Measurements from ENCODE around the gene MPHOSPH9. TPM values are rescaled to one million over a fixed set of nuclear protein-coding genes. Genes with fewer than 3 reads are reported as not detected.

The MPHOSPH9 gene
- total and polyA plus RNA-seq, 2 of the 4 experiments (the other 2 are of a cell fraction), result 7.6 to 17.0 TPM

DNA sequence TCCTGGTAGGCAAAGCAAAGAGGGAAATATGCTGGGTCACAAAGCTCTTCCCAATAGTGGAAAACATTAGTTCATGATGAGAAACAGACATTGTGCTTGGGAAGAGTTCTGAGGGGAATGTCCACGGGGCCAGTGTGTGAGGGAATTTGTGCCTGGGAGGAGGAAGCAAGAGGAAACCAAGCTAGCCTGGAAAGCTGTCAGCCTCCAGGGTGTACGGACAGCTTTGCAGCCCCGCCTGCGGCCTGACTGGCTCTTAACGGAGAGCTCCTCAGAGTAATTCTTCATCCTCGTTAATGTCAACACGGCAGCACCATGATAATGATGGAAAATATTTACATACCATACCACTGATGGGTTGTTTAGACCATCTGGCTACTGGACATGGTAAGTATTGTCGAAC lies 114.4 kb downstream of the MPHOSPH9 start:
- Histone ChIP-seq H2BK120ac (ENCODE audit: low read depth, low read length) (peak overlapping the region; percentile 23; the same call in 1 of the 2 replicates), H4K20me1 (ENCODE audit: insufficient read depth, low read length) (peaks cover 36% of the 10 kb centered on the region), H3K9ac (ENCODE audit: low read depth, low read length) (no peak overlapping the region), H3K79me1 (ENCODE audit: low read depth in 1 of 2, low read length in 2 of 2) (peaks cover 7 to 58% of the 10 kb centered on the region in 2 experiments), H3K9me3 (ENCODE audit: control insufficient read depth, insufficient read depth, low read length) (no peaks in the 10 kb centered on the region), H2AK5ac (ENCODE audit: low read depth, low read length) (no peak overlapping the region; the same call in 1 of the 2 replicates), H3K4me3 (ENCODE audit: insufficient read depth, low read depth, low read length) (no peak overlapping the region), H3K4me2 (ENCODE audit: low read depth, low read length) (no peak overlapping the region), H4K5ac (ENCODE audit: low read depth, low read length) (no peak overlapping the region), H3K27me3 (ENCODE audit: control insufficient read depth, insufficient read depth, low read length) (no peaks in the 10 kb centered on the region), H4K91ac (ENCODE audit: insufficient read depth, low read depth, low read length) (peak overlapping the region; percentile 27; the same call in 1 of the 2 replicates), H2AFZ (replicated peaks; ENCODE audit: low read length, poor library complexity) (no peak overlapping the region), H3K36me3 (ENCODE audit: control insufficient read depth, insufficient read depth, low read length) (no peaks in the 10 kb centered on the region), H3K9me1 (ENCODE audit: insufficient read depth, low read length) (peaks cover 36% of the 10 kb centered on the region), H2BK20ac (ENCODE audit: low read depth, low read length) (peak overlapping the region; percentile 27; the same call in 1 of the 2 replicates), H3K4ac (ENCODE audit: low read depth, low read length) (peak overlapping the region; percentile 5; the same call in 1 of the 2 replicates), H2BK5ac (ENCODE audit: low read depth, low read length, poor library complexity, severe bottlenecking) (no peak overlapping the region), H3K18ac (ENCODE audit: low read depth, low read length) (no peak overlapping the region), H4K8ac (ENCODE audit: low read depth in 2 of 2, low read length in 2 of 2) (peak overlapping the region in 1 of 2 experiments; percentile 29; a peak in 1 of 4 replicates), H2AK9ac (replicated peaks; ENCODE audit: low read depth, low read length, poor library complexity) (no peak overlapping the region), H3K14ac (replicated peaks; ENCODE audit: low read depth, low read length) (peak overlapping the region; percentile 30; the same call in 1 of the 2 replicates), H3K27ac (ENCODE audit: insufficient read depth, low read length) (no peak overlapping the region), H3K56ac (ENCODE audit: extremely low read depth, insufficient read depth, low read length) (peak overlapping the region; percentile 11; the same call in 1 of the 2 replicates), H3K23ac (ENCODE audit: low read depth, low read length) (peak overlapping the region; percentile 2; the same call in 1 of the 2 replicates), H3K4me1 (ENCODE audit: control insufficient read depth, insufficient read depth, low read length) (peaks cover 29% of the 10 kb centered on the region), H2BK15ac (ENCODE audit: low read depth, low read length) (no peak overlapping the region)
- ChIA-PET CTCF (interaction anchor here (1.2 kb wide), 1 partner anchor 75 kb away, joined by 4 read pairs; no protein-coding TSS in a partner anchor), POLR2A (ENCODE audit: unreplicated experiment) (no interaction called here)
- ATAC-seq (ENCODE audit: low read depth) (peak; percentile 84), DNase-seq (peak; percentile 78)
- intact Hi-C loops (cut with micrococcal nuclease) (loop anchor here (1.0 kb wide), 1 partner anchor 9 kb away; no protein-coding TSS in a partner anchor), in situ Hi-C loops (cut with MboI; ENCODE audit: low sequenced_read_pairs) (no loop called here), dilution Hi-C loops (cut with HindIII; ENCODE audit: low sequenced_read_pairs, unreplicated experiment) (no loop called here)
- no CpG with 5 or more reads among the region's 8 CpGs for WGBS, 2 experiments (ENCODE audit: extremely low coverage in 2 of 2, insufficient read length in 1 of 2)
- no TSS peak for BruUV-seq (replicated peaks)
- no peak for TF ChIP-seq RAD21 (IDR thresholded peaks at IDR 0.05; ENCODE audit: low read length)
- TF ChIP-seq, protein P1, sequence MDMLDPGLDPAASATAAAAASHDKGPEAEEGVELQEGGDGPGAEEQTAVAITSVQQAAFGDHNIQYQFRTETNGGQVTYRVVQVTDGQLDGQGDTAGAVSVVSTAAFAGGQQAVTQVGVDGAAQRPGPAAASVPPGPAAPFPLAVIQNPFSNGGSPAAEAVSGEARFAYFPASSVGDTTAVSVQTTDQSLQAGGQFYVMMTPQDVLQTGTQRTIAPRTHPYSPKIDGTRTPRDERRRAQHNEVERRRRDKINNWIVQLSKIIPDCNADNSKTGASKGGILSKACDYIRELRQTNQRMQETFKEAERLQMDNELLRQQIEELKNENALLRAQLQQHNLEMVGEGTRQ (IDR thresholded peaks at IDR 0.05; ENCODE audit: low read depth, low read length), result no peak
- no peak for TF ChIP-seq CHD1 (IDR thresholded peaks at IDR 0.05; ENCODE audit: low read depth, low read length)
- no peak for TF ChIP-seq MXI1 (IDR thresholded peaks at IDR 0.05; ENCODE audit: borderline replicate concordance, low read depth, low read length)
- no peak for TF ChIP-seq NFE2L2 (IDR thresholded peaks at IDR 0.05; ENCODE audit: low read depth, low read length)
- TF ChIP-seq POLR2A (IDR thresholded peaks at IDR 0.05; ENCODE audit: low read depth, low read length), result no peak
- TF ChIP-seq MAZ (IDR thresholded peaks at IDR 0.05; ENCODE audit: borderline replicate concordance, low read depth, low read length), result no peak
- TF ChIP-seq ELK1 (IDR thresholded peaks at IDR 0.05; ENCODE audit: borderline replicate concordance, low read depth, low read length), result no peak
- no peak for TF ChIP-seq FOS (IDR thresholded peaks at IDR 0.05; ENCODE audit: low read depth, low read length)
- no peak for TF ChIP-seq RCOR1 (IDR thresholded peaks at IDR 0.05; ENCODE audit: insufficient replicate concordance, low read length)
- no peak for TF ChIP-seq BHLHE40 (IDR thresholded peaks at IDR 0.05; ENCODE audit: low read depth, low read length)
- TF ChIP-seq SMC3 (IDR thresholded peaks at IDR 0.05; ENCODE audit: low read depth, low read length), result no peak
- TF ChIP-seq CEBPB (IDR thresholded peaks at IDR 0.05; ENCODE audit: low read depth, low read length), result no peak
- no peak for TF ChIP-seq MAFK (IDR thresholded peaks at IDR 0.05; ENCODE audit: low read depth, low read length)
- no peak for TF ChIP-seq RFX5 (IDR thresholded peaks at IDR 0.05; ENCODE audit: low read depth, low read length)
- TF ChIP-seq, protein P2, sequence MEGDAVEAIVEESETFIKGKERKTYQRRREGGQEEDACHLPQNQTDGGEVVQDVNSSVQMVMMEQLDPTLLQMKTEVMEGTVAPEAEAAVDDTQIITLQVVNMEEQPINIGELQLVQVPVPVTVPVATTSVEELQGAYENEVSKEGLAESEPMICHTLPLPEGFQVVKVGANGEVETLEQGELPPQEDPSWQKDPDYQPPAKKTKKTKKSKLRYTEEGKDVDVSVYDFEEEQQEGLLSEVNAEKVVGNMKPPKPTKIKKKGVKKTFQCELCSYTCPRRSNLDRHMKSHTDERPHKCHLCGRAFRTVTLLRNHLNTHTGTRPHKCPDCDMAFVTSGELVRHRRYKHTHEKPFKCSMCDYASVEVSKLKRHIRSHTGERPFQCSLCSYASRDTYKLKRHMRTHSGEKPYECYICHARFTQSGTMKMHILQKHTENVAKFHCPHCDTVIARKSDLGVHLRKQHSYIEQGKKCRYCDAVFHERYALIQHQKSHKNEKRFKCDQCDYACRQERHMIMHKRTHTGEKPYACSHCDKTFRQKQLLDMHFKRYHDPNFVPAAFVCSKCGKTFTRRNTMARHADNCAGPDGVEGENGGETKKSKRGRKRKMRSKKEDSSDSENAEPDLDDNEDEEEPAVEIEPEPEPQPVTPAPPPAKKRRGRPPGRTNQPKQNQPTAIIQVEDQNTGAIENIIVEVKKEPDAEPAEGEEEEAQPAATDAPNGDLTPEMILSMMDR (conservative IDR thresholded peaks at IDR 0.05; ENCODE audit: low read depth, low read length), result no peak

Measured in IMR-90 (cell line).